ENCODE data around the gene SMIM31.

The SMIM31 gene

GRCh38 chr4:164789047-164789446 is 35.1 kb downstream of the SMIM31 start:
- no peak for DNase-seq

- DNase-seq, result no peak
Observed at GRCh38 chr4:164790249-164790648, 36.3 kb downstream of the SMIM31 start.

GRCh38 chr4:164799410-164799809 is 45.5 kb downstream of the SMIM31 start:
- no peak for DNase-seq

GRCh38 chr4:164800786-164801185 is 46.9 kb downstream of the SMIM31 start:
- no peak for DNase-seq

- DNase-seq, result no peak
Observed at GRCh38 chr4:164802301-164802901, 48.5 kb downstream of the SMIM31 start.

DNA sequence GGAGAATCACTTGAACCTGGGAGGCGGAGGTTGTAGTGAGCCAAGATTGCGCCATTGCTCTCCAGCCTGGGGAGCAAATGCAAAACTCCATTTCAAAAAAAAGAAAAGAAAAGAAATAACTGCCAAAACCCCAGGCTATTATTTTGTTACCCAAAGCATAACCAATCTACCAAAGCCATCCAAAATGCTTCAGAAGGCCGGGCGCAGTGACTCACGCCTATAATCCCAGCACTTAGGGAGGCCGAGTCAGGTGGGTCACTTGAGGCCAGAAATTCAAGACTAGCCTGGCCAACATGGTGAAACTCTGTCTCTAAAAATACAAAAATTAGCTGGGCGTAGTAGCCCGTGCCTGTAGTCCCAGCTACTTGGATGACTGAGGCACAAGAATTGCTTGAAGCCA is 49.8 kb downstream of the SMIM31 start:
- no peak for DNase-seq

GRCh38 chr4:164807611-164808010 is 53.7 kb downstream of the SMIM31 start:
- no peak for DNase-seq

DNA sequence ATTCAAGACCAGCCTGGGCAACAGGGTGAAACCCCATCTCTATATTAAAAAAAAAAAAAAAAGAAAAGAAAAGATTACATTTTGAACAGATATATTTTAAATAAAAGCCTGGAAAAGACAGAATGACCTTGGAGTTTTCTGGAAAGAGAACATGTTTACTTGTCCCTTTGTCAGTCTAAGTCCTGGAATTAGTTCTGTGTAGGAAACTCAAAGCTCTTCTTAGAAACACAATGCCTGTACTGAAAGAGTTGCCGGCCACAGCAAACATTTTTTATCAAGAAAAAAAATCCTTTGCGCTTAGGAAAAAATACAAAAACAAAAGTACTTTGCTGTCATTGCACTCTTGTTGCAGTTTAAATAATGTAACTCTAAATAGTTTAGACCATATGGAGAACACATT is 59.6 kb downstream of the SMIM31 start:
- DNase-seq, result no peak

DNA sequence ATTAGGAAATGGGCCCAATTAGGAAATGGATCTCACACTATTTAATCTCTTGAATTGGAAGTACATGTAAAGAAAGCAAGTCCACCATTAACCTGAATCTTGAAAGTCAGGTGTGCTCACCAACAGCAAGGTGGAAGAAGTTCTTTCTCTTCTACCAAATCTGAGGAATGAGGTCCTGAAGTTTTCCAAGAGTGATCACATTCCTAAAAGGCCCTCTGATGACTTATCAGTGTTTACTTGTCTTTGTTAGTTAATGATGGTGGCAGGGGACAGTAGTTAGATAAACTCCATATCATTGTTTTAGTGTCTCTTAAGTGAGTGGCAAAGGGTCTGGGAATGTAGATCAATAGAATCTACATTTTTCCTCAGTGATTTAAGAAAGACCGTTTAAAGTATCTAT is 61.8 kb downstream of the SMIM31 start:
- no peak for DNase-seq

DNA sequence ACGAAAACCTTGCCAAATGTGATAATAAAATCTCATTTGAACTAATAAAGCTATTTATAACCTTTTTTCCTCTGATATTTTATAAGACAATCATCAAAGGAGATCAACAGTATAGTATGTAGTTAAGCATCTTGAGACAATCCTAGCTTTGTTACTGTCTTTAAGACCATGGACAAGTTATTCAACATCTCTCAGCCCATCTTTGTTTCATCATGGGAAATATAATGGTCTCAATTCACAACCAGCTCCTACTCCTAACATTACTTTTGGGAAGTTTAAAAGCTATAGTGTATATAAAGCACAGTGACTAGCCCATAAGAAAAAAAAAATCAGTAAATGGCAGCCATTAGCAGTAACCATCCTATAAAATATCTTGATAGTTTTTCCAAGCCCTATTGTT is 65.4 kb downstream of the SMIM31 start:
- DNase-seq, result no peak

DNA sequence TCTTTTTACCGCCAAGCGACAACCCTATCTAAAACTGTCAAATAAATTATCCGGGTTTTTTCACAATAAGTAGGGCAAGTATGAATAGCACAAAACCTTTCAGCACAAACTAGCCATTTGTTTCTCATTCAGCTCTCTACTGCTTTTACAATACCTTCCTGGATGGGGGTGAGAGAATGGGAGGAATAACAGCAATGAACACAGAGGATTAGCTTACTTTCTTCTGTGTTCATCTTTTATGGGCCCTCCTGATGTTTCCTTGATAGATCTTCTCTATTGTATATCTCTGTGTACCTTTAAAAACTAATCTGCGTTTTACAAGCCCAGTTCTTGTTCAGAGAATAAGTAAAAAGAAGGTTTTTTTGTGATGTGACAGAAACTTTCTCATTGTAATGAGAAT is 67.8 kb downstream of the SMIM31 start:
- no peak for DNase-seq

DNA sequence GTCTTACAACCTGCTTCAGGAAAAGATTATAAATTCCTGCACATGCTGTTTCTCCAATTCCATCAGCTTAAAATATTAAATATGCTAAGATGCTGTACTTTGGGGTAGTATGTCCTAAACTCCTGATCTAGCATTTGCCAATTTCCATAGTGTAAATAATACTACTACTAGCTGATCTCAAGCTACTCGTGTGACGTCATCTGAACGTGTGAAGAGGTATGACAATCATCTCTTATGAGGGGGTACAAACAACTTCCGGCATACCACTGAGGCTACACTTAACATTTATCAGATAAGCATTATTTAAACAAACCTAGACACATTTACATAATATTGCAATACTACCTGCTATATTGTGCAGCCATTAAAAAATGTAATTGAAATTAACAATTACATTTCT is 70.7 kb downstream of the SMIM31 start:
- no peak for DNase-seq

GRCh38 chr4:164828955-164829354 is 75.0 kb downstream of the SMIM31 start:
- no peak for DNase-seq

DNA sequence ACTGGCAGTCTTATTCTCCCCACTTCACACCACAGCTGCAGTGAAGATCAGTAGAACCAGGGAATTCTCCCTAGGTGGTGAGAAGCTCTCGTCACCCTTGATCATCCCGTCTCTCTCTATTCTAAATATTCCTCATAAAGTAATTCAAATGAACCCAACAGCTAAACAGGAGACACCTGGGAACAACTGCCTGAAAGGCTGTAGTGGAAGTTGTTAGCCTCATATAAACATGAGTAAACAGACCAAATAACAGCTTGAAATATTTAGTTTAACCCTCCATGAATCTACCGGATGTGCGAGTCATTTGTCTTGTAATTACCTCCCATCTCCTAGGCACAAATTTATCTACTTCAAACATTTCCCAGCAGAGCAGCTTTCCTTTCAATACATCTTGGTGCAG is 92.6 kb downstream of the SMIM31 start:
- no peak for DNase-seq

GRCh38 chr4:164847016-164847415 is 93.1 kb downstream of the SMIM31 start:
- DNase-seq, result no peak

DNA sequence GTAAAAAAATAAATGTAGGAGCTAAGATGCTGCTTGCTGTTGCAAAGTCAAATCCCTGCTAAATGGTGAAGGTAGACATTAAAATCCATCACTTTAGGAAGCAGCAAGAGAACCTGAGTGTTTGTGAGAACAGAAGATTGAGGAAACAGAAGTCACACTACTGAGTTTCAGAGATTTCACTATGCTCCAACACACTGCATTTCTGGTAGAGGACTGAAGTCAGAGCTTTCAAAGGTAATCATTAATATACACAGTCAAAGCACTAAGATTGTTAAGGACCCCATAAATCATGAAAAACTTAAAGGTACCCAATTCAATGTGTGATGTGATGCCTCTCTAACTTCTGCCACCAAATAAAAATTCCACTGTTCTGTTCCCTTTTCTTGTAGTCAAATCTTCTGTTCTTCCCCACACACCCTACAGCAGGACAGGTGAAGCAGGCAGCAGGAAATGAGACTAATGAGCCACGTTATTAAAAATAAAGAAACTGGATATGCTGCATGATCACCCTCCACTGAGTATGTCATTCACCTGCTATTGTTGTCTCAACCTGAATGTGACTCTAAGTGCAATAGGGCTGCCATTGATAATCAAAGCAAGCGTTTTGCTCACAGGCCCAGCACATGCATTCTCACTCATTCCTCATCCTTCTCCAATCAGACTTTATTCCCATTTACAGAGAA is 94.2 kb downstream of the SMIM31 start:
- no peak for DNase-seq

All from DMS 273 treated with DMSO at 0.1 percent for 48 hours (cell line).